HG02938 (cell line): ENCODE measurements around the gene TAF4B.
A peak's percentile ranks its signal among the peaks of the same experiment; 100 is the strongest.
"Not testable (repeated sequence)": the region's sequence is repeated elsewhere in the genome, so short reads cannot be mapped to it uniquely, and the experiment has no call there.

Experiments
- ATAC-seq: cut with Tn5 transposase; IDR thresholded peaks from one replicate; pipeline ENCODE4 v1.9.1; 2021; ENCODE audit warnings: mild to moderate bottlenecking, moderate library complexity; ENCODE audit not compliant: unreplicated experiment

TAF4B gene

DNA sequence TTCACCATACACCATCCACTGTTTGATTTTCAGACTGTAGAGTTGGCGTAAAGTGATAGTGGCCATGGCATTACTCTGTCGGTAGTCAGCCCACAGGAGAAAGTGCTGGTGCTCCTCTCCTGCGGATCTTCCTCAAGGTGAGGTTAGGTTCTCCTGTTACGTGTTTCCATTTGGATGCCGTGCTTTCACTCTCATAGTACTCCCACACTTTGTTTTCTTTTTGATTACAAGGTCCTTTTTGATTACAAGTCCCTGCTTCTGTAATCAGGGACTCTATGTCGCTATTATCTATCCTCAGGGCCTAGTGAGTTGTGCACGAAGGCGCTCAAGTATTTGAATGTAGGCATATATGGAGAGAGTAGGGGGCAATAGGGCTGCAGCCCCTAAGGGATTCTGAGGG lies 4.3 kb downstream of the TAF4B start:
- ATAC-seq: no peak

GRCh38 chr18:26233208-26233607 lies 7.0 kb downstream of the TAF4B start:
- no peak for ATAC-seq

GRCh38 chr18:26237363-26237762 lies 11.1 kb downstream of the TAF4B start:
- not testable (repeated sequence) for ATAC-seq

GRCh38 chr18:26238718-26239117 lies 12.5 kb downstream of the TAF4B start:
- ATAC-seq: not testable (repeated sequence)

GRCh38 chr18:26242392-26242791 lies 16.1 kb downstream of the TAF4B start:
- not testable (repeated sequence) for ATAC-seq

DNA sequence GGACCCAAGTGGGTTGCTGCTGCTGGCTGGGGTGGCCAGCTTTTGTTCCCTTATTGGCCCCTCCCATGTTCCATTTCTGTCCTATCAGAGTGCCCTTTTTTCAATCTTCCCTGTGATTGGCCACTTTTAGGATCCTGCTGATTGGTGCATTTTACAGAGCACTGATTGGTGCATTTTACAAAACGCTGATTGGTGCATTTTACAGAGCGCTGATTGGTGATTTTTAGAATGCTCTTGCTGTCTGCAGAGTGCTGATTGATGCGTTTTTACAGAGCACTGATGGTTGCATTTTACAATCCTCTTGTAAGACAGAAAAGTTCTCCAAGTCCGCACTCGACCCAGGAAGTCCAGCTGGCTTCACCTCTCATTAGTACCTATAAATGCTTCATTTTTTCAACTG lies 19.2 kb downstream of the TAF4B start:
- ATAC-seq: not testable (repeated sequence)

GRCh38 chr18:26252411-26252810 lies 26.2 kb downstream of the TAF4B start:
- no peak for ATAC-seq

DNA sequence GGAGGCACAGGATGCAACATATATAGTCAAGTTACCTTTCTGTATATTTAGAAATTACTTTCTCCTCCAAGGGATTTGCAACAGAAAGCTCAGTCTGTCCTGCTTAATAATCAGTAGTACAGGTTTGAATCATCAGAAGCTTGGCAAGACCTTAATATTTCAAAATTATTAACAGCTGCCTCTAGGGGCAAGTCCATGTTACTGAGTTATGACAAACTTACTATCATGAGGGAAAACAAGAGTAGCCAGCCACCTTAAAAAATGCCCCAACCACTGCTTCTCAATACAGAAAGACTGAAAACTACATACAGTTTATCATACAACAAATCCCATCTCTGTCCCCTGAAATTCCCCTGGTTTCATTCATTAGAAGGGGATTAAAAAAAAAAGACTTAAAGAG lies 28.6 kb downstream of the TAF4B start:
- ATAC-seq: peak; percentile 57

DNA sequence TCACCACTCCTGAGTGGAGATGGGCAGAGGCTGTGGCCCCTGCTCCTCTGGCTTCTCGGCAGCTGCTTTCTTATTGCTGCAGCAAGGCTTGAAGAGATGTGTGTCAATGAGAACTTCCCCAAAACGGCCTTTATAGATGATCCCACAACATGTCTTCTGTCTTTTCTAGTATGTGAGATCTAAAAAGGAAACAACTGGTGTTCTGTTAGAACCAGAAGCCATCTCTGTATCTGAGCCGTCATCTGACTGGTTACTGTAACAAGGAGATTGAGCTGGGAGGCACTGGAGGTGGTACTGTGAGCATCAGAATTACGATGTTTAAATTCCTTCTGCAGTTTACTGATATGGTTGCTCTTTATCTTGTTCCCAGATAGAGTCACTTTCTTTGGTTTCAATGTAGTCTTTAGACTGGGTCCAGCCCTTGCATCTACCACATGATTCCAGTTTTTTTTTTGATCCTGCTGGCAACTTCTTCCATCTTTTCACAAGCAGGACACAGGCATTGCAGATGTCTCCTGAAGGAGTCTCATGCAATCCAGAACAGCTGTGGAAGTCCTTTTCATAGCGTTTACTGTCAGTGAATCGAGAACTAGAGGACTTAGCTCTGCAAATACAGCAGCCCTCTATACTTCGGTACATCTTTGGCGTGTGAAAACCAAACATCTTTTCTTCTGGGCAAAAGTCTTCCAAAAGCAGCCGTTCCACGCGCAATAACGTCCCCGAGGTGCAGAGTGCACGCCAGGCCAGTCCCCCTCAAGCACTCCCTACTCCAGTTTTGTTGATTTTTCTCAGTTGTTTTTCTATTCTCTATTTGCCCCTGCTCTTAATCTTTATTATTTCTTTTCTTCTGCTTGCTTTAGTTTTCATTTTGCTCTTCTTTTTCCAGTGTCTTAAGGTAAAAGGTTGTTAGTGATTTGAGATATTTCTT lies 29.7 kb downstream of the TAF4B start:
- peak; percentile 54 for ATAC-seq

- no peak for ATAC-seq
Observed at GRCh38 chr18:26258711-26259110, 32.5 kb downstream of the TAF4B start.

DNA sequence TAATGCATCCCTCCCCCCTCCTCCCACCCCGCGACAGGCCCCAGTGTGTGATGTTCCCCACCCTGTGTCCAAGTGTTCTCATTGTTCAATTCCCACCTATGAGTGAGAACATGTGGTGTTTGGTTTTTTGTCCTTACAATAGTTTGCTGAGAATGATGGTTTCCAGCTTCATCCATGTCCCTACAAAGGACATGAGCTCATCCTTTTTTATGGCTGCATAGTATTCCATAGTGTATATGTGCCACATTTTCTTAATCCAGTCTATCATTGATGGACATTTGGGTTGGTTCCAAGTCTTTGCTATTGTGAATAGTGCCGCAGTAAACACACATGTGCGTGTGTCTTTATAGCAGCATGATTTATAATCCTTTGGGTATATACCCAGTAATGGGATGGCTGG lies 33.2 kb downstream of the TAF4B start:
- not testable (repeated sequence) for ATAC-seq

DNA sequence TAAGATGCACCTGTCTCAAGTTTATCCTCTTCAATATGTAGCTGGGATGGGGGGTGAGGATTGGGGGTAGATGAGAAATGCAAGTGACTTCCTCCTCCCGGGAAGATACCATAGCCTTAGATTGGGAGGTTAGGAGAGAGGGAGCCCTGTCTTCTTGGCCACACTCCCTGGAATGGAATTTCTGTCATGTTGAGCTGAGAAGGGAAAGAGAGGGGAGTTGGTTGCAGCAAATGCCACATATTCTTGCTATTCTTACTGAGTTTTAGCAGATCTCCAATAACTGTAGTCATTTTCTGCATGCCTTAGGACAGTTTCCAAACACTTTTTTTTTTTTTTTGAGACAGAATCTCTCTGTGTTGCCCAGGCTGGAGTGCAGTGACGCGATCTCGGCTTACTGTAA lies 35.9 kb downstream of the TAF4B start:
- ATAC-seq: no peak

DNA sequence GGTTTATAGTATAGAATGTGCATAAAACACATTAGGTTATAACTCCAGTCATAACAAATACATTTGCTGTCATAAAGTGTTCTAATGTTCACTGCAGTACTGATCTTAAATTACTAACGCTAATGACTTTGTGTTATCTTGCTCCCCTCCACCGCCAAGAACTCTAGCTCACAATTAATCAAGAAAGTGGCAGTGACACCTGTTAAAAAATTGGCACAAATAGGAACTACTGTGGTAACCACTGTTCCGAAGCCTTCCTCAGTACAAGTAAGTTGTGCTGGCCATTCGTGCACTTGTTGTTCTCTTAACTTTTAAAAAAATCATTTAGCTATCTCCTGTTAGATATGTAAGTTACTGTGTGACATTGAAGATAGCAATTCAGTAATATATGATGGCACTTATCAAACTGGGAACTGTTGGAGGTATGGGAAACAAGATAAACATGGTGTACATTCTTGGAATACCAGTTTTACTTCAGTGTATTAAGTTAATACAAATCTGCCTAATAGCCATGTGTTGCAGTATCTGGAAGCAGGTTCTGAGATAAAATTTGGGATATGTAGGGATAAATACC lies 41.2 kb downstream of the TAF4B start:
- ATAC-seq: no peak

DNA sequence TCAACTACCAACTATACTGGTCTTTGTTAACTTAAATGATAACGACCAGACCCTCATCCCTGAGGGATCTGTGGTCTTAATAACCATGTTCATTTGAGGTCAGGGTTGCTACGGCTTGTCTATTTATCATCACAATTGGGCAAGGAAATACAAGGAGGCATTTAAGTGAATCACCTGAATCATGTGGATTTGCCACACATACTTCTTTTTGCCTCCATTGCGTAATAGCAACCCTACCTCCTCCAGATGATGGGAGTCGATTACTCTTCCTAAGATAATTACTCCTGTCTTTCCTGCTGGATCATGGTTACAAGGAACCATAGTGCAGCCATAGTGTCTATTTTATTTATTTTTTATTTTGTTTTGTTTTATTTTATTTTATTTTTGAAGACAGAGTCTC lies 42.2 kb downstream of the TAF4B start:
- no peak for ATAC-seq

- no peak for ATAC-seq
Observed at GRCh38 chr18:26271917-26272549, 45.8 kb downstream of the TAF4B start.

DNA sequence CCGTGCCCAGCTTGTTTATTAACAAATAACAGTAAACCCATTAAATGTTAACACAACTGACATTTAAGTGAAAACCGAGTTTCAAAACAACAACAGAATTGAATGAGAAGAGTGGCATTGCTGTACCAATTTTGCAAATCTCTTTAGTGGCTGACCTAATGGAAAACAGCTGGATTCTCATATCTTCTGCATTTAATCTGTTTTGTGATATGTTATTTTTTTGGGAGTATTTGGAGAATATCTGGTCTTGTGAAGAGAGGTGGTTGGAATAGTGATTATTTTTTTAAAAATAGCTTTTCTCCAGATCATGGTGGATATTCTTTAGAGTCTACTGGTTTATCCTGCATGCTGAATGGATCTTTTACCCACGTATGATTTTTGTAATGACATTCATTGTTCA lies 51.1 kb downstream of the TAF4B start:
- no peak for ATAC-seq

DNA sequence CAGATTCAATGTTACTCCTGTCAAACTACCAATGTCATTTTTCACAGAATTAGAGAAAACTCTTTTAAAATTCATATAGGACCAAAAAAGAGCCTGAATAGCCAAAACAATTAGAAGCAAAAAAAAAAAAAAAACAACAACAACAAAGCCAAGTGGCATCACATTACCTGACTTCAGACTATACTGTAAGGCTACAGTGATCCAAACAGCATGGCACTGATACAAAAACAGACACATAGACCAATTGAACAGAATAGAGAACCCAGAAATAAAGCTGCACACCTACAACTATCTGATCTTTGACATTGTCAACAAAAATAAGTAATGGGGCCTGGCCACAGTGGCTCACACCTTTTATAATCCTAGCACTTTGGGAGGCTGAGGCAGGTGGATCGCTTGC lies 53.2 kb downstream of the TAF4B start:
- no peak for ATAC-seq

- no peak for ATAC-seq
Observed at GRCh38 chr18:26286008-26286407, 59.8 kb downstream of the TAF4B start.

GRCh38 chr18:26287644-26288043 lies 61.4 kb downstream of the TAF4B start:
- ATAC-seq: no peak

DNA sequence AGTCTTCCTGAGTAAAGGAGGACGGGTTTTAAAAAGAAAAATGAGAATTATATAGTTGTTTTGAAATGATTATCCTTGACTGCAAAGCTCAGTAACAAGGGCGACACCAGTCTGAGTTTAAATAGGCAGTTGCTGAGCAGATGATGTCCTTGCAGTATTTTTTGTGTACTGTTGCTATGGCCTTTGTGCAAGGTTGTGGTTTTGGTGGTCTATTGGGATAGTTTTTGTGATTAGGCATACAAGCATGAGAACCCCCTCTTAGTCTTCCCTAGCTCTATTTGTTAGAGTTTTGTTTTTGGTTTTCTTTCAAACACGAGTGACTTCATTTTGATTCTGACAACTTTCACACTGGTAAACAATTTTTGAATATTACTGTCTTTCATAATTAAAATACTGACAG lies 64.1 kb downstream of the TAF4B start:
- peak; percentile 58 for ATAC-seq

DNA sequence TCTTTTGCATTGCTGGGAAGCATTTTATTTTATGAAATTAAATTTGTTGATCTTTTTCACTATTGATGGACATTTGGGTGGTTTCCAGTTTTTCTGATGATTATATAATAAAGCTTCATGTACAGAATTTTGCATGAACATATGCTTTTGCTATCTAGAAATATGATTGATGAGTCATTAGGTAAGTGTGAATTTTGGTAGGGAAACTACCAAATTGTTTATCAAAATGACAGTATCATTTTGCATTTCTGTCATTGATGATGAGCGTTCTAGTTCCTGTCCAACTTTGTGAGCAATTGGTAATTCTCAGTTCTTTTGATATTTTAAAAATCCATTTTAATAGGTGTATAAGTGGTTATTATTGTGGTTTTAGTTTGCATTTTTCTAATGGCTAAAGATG lies 67.7 kb downstream of the TAF4B start:
- no peak for ATAC-seq

- no peak for ATAC-seq
Observed at GRCh38 chr18:26298107-26298506, 71.9 kb downstream of the TAF4B start.
